ENCODE data around the gene TAS2R46.
"Not testable (repeated sequence)": the region's sequence is repeated elsewhere in the genome, so short reads cannot be mapped to it uniquely, and the experiment has no call there.

TAS2R46 gene

DNA sequence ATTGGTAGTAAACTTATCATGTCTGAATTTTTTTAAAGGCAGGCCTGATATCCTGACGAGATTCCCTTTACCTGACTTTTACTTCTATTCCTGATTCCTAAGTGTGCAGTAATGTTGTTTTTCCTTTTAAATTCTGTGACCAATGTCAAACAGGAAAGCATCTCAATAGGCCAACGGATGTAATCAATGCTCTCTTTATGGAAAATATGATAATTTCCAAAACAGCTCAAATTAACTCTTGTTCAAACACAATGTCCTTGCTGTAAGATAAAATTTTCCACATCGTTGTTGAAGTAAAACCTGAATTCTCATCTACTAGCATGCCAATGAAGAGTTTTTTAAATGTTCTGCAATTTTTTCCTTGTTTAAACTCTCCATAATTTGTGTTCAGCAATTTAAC lies 22.9 kb downstream of the TAS2R46 start:
- TF ChIP-seq, protein P1, sequence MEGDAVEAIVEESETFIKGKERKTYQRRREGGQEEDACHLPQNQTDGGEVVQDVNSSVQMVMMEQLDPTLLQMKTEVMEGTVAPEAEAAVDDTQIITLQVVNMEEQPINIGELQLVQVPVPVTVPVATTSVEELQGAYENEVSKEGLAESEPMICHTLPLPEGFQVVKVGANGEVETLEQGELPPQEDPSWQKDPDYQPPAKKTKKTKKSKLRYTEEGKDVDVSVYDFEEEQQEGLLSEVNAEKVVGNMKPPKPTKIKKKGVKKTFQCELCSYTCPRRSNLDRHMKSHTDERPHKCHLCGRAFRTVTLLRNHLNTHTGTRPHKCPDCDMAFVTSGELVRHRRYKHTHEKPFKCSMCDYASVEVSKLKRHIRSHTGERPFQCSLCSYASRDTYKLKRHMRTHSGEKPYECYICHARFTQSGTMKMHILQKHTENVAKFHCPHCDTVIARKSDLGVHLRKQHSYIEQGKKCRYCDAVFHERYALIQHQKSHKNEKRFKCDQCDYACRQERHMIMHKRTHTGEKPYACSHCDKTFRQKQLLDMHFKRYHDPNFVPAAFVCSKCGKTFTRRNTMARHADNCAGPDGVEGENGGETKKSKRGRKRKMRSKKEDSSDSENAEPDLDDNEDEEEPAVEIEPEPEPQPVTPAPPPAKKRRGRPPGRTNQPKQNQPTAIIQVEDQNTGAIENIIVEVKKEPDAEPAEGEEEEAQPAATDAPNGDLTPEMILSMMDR (IDR thresholded peaks at IDR 0.05; ENCODE audit: low read depth, low read length, missing control alignments): no peak
- no peak overlapping the region for H3K4me3 ChIP-seq (ENCODE audit: low read depth, low read length)
- no peak for DNase-seq (ENCODE audit: low read depth)

DNA sequence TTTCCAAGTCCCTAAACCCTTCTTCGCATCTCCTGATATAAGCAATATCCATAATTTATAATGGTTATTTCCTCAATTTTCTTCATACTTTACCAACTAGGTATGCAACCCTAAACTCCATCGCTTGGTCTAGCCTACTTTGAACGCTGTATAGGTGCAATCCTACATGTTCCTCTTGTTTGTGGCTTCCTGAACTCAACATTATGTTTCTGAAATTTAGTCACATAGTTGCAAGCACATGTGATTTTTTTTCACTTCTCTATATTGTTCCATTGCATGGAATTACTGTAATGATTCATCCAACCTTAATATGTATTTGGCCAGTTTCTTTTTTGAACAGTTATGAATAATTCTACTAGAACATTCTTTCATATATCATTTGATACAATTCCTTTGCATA lies 28.1 kb downstream of the TAS2R46 start:
- DNase-seq (ENCODE audit: low read depth); H3K4me3 ChIP-seq (ENCODE audit: low read depth, low read length): not testable (repeated sequence)

DNA sequence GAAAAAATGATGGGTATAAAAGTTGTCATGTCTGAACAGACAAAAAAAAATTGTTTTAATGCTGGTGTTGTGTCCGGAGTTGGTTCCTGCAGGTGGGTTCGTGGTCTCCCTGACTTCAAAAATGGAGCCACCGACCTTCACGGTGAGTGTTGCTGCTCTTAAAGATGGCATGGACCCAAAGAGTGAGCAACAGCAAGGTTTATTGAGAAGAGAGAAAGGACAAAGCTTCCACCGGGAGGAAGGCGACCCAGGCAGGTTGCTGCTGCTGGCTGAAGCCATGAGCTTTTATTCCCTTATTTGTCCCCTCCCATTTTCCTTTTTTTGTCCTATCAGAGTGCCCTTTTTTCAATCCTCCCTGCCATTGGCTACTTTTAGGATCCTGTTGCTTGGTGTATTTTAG lies 30.8 kb downstream of the TAS2R46 start, which contains the start of gene TAS2R31:
Gene TAS2R31 (minus strand): TSS at position 101 of the 400 bp plus-strand sequence. CDS start 72 bp downstream, at position 29.
- no peak within 1 kb of the TSS for H3K4me3 ChIP-seq (ENCODE audit: low read depth, low read length)
- TF ChIP-seq, protein P1 (IDR thresholded peaks at IDR 0.05; ENCODE audit: low read depth, low read length, missing control alignments): no peak
- DNase-seq (ENCODE audit: low read depth): no peak

DNA sequence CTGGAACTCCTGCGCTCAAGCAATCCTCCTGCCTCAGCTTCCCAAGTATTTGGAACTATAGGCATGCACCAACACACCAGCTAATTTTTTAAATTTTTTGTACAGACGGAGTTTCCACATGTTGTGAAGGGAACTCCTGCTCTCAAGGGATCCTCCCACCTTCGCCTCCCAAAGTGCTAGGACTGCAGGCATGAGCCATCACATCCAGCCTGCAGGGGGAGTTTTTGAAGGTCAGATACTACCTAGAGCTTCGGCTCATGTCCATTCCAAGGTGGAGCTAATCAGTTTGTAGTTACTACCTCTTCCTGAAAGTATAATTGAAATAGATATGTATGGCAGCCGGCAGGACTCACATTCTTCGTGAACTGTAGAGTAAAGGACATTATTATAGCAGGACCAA lies 36.0 kb downstream of the TAS2R46 start:
- TF ChIP-seq, protein P1 (IDR thresholded peaks at IDR 0.05; ENCODE audit: low read depth, low read length, missing control alignments): peak; percentile 24
- no peak overlapping the region for H3K4me3 ChIP-seq (ENCODE audit: low read depth, low read length)
- DNase-seq (ENCODE audit: low read depth): no peak

DNA sequence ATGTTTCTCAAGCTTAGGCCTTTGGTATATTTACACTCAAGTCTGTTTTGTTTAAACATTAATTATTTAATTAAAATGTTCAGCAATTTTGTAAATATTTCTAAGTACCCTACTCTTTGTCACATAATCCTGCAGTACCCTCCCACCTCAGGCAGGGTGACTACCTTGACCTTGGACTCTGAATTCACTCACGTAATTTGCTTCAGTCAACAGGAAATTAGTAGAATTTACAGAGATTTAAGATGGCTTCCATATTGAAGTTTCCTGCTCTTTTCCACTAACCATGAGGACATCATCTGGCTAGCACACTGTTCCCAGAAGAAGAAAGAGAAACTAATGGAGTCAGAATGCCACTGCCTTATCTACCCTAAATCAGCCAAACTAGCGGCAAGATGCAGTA lies 38.7 kb downstream of the TAS2R46 start:
- TF ChIP-seq, protein P1 (IDR thresholded peaks at IDR 0.05; ENCODE audit: low read depth, low read length, missing control alignments): no peak
- no peak overlapping the region for H3K4me3 ChIP-seq (ENCODE audit: low read depth, low read length)
- no peak for DNase-seq (ENCODE audit: low read depth)

DNA sequence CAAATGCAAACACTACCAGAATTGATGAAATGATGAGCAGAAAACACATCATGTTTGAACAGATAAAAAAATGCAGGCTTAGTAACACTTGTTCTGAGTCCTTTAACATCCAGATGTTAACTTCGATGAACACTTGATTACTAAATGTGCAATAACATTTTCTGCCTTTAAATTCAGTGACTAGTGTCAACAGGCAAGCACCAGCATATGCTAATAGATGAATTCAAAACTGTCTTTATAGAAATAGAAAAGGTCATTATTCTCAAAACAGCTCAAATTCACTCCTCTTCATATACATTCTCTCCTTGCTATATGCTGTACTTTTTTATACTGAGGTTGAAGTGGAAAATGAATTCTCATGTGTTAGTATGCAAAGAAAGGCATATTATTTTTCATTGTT lies 39.6 kb downstream of the TAS2R46 start, which contains the start of gene TAS2R19:
Gene TAS2R19 (minus strand): TSS at position 101 of the 400 bp plus-strand sequence. CDS start 49 bp downstream, at position 52.
- H3K4me3 ChIP-seq (ENCODE audit: low read depth, low read length): no peak within 1 kb of the TSS
- TF ChIP-seq, protein P1 (IDR thresholded peaks at IDR 0.05; ENCODE audit: low read depth, low read length, missing control alignments): no peak
- no peak for DNase-seq (ENCODE audit: low read depth)

DNA sequence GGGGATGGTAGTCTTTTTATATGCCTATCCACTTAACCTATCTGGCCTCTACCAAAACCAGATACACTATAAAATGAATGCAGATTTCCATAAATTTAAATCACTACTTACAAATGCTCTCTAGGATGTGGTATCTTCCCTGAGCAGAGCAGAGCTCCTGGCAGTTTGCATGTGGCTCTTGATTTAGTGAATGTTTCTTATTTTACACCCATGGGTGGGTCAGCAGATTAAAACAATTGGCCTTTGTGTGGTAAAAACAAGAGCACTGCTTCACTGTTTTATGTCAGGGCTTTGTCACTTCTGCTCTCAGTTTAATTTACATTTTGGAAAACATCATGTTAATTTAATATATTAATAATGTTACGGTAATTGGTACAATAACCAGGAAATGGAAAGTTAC lies 45.2 kb downstream of the TAS2R46 start:
- TF ChIP-seq, protein P1 (IDR thresholded peaks at IDR 0.05; ENCODE audit: low read depth, low read length, missing control alignments): no peak
- DNase-seq (ENCODE audit: low read depth): no peak
- no peak overlapping the region for H3K4me3 ChIP-seq (ENCODE audit: low read depth, low read length)

Measured in GM12864 (cell line).